NCI-H82 treated with DMSO at 0.1 percent for 48 hours (cell line): ENCODE data around the gene SLC1A7.
"Not testable (repeated sequence)": the region's sequence is repeated elsewhere in the genome, so short reads cannot be mapped to it uniquely, and the experiment has no call there.

Experiments
- DNase-seq: peaks from one replicate; lab custom pipeline; 2025; ENCODE audit not compliant: unreplicated experiment; lab: John Stamatoyannopoulos, UW

Gene SLC1A7

GRCh38 chr1:53142226-53142853 is at the start of gene SLC1A7:
Gene SLC1A7 (minus strand): TSS chr1:53142638. CDS start chr1:53142449, 189 bp downstream.
- peak; percentile 96 for DNase-seq

DNA sequence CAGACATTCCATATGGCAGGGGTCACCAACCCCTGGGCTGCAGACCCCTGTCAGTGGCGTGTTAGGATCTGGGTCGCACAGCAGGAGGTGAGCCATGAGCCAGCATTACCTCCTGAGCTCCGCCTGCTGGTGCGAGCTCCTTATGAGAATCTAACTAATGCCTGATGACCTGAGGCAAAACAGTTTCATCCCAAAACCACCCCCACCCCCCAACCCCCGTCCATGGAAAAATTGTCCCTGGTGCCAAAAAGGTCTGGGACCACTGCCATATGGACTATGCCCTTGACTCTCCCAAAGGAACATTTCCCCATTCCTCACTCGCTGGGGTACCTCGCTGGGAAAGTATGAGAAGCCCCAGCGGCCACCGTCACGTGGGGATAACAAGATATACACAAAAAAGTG is 47.8 kb upstream of the SLC1A7 start:
- DNase-seq = no peak

DNA sequence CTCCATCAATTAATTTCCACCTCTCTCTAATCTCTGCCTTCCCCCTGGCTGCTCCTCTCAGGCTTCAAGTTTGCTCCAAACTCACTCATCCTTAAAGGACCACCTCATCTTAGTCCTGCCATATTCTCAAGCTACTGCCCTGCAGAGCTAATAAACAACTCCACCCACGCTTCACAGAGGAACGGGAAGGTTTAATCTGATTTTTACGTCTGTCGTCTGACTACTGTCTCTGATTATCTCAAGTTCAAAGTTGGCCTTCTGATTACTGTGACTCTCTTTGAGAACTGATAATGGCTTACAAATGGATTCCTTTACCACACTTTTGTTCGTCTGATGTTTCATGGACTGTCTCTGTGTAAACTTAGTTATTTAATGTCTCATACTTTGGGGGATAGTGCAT is 46.6 kb upstream of the SLC1A7 start:
- DNase-seq = no peak

DNA sequence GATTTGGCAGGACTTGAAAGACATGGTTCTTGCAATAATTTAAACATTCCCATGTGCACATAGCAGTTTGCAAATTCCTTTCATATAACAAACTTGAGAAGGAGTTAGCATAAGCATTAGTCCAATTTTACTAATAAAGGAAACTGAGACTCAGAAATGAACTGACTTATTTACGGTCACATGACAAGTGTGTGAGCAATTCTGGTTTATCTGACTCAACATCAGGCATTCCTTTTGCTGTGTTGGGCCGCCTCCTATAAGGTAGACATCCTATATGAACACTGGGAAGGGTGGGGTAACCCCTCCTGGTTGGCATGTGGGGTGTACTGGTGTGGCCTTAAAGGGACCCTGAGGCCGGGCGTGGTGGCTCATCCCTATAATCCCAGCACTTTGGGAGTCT is 45.7 kb upstream of the SLC1A7 start:
- DNase-seq = no peak

- no peak for DNase-seq
Observed at GRCh38 chr1:53187401-53187800, 45.0 kb upstream of the SLC1A7 start.

DNA sequence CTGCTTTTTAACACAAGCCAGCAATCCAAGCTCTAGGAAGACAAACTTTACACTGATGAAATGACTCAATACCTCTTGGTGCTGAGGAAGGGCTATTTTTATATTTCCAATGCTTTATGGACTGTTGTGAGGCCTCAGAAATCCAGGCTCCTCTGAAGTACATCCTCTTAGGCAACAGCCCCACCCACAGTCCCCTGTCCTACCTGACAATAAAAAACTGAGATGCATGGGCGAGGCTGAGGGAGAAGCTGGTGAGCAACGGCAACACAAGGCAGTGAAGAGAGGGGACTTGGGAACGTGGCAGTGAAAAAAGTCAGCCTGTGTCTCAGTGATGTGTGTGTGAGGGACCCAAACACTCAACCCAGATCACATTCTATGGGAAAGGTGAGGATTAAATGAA is 44.1 kb upstream of the SLC1A7 start:
- no peak for DNase-seq

- not testable (repeated sequence) for DNase-seq
Observed at GRCh38 chr1:53185955-53186297, 43.5 kb upstream of the SLC1A7 start.

GRCh38 chr1:53183095-53183990 is 40.9 kb upstream of the SLC1A7 start:
- DNase-seq = no peak

GRCh38 chr1:53182716-53183094 is 40.3 kb upstream of the SLC1A7 start:
- no peak for DNase-seq

- DNase-seq = peak; percentile 54
Observed at GRCh38 chr1:53182111-53182593, 39.7 kb upstream of the SLC1A7 start.

- no peak for DNase-seq
Observed at GRCh38 chr1:53180951-53181350, 38.5 kb upstream of the SLC1A7 start.

- DNase-seq = no peak
Observed at GRCh38 chr1:53180226-53180625, 37.8 kb upstream of the SLC1A7 start.

DNA sequence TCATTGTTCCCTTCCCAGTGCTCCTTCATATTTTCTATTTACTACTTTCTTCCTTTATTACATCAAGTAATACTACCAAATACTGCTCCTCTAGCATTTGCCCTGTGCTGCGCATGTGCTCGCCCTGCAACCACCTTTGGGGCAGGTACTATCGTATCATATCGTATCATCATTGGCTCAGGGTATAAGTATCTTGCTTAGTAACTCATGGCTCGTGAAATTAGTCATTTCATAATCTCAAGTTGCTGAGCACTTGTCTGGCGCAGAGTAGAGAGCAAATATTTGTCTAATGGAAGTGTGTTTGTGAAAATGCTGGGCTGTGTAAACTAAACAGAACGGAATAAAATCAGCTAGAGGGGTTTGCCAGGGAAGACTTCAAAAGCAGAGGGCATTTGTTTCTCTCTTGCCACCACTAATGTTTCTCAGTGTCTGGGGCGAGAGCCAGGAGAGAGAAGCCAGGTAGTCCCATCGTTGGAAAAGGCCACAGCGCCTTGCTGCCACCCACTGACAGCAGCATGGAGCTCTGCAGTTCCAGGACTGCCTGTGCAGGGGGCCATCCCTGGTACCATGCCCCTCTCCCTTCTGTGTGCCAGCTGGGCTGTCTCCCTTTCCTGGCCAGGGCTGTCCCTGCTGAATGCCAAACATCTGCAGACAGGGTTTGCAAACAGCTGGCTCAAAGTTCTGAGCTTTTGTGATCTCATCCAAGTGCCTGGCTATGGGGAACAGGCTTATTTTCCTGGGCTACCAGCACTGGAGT is 34.2 kb upstream of the SLC1A7 start:
- peak; percentile 40 for DNase-seq

DNA sequence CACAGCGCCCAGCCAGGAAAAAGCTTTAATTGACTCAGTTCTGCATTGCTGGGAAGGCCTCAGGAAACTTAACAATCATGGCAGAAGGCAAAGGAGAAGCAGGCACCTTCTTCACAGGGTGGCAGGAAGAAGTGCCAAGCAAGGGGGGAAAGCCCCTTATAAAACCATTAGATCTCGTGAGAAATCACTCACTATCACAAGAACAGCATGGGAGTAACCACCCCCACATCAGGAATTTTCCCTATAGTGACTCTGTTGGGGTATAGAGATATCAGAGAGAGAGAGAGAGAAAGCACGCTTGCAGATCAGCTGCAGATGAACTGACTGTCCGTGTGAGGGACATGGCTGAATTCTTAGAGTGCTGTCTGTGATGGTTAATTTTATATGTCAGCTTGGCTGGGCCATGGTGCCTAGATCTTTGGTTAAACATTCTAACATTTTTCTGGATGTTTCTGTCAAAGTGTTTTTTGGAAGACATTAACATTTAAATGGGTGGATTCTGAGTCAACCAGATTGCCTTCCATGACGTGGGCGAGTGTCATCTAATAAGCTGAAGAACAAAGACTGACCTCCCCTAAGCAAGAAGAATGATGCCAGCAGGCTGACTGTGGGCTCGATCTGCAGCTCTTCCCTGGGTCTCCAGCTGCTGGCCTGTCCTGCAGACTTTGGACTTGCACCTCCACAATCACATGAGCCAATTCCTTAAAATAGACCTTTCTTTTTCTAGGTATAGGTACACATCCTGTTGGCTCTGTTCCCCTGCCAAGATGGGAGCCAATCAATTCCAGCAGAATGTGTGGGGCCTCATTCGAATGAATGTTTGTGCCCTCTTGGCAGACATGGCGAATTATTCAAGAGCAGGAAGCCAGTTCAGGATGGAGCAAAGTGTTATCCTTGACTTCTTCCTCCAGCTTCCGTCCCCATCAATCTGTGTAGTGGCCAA is 32.8 kb upstream of the SLC1A7 start:
- no peak for DNase-seq

DNA sequence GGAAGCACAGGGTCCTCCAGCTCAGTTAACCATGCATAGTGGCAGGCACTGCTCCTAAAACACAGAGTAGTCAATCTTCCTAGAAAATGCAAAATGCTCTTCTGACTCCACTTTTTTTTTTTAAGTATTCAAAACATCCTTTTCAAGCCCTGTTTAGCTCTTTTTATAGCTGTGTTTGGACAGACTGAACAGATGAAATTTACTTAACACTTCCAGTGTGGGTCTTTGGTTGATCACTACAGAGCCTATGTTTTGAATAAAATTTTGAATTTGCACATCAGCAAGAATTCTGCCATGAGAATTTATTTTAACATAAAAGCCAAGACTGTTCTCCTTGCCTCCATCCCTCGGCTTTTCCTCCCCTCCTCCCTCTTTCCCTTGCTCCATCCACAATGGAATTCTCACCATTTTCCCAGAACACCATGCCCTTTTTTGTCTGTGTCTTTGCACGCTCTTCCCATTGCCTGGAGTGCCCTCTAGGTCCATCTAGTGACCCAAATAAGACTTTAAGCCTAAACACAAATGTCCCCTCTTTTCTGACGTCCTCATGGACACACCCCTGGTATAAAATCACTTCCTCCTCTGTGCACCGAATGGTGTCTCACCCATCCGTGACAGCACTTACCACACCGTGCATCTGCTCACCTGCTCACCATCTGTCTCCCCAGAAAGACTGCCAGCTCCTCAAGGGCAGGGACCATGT is 30.1 kb upstream of the SLC1A7 start:
- peak; percentile 80 for DNase-seq

GRCh38 chr1:53166912-53167311 is 24.5 kb upstream of the SLC1A7 start:
- no peak for DNase-seq

- DNase-seq = no peak
Observed at GRCh38 chr1:53166366-53166765, 23.9 kb upstream of the SLC1A7 start.

DNA sequence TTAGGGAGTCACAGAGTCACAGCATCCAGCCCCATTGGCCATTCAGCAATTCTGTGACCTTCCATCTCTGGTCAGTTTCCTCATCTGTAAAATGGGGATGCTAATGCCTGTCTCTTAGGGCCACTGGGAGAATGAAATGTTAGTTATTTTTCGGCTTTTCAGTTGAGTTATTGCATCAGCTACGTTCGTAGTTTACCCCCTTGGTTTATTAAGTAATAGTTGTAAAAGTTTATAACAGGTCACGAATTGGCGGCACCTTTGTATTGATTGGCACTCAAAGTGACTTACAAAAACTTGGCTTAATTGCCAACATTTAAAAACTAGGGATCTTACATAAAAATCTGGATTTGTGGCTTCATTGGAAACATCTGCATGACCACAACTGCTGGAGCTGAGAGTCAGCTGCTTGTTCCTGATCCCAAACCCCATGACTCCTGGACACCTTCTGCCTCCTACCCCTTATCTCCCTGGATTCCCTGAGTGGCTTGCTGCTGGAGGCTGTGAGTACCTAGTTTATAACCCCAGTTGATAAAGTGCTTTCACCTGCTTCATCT is 23.0 kb upstream of the SLC1A7 start:
- no peak for DNase-seq

DNA sequence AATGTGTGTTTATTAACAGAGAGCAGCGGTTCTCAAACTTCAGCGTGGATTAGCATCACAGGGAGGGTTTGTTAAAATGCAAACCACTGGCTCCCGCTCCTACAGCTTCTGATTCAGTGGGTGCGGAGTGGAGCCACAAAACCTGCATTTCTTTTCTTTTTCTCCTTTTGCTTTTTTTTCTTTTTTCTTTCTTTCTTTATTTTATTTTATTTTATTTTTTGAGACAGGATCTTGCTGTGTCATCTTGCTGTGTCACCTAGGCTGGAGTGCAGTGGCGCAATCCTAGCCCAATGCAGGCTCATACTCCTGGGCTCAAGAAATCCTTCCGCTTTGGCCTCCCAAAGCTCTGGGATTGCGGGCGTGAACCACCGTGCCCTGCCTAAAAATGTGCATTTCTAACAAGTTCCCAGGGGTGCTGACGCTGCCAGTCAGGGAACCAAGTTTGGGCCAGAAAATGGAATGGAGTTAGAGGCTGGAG is 20.9 kb upstream of the SLC1A7 start:
- DNase-seq = no peak

DNA sequence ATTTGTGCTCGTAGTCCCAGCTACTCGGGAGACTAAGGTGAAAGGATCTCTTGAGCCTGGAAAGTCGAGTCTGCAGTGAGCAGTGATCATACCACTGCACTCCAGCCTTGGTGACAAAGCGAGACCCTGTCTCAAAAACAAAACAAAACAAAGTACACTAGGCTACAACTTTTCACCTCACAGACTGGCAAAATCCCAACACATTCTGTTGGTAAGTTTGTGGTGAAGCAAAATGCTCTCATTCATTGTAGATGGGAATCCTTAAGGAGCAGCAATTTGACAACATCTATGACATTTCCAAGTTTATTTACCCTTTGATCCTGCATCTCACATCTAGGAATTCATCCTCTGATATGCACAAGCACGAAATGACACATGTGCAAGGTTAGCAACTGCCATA is 20.2 kb upstream of the SLC1A7 start:
- no peak for DNase-seq
